Neural progenitor cell (in vitro differentiated cells): ENCODE data around the gene AMIGO2. TPM values are rescaled to one million over a fixed set of nuclear protein-coding genes. Genes with fewer than 3 reads are reported as not detected.

ENCODE experiments used
- DNase-seq: peaks from one replicate; pipeline ENCODE4 v3.0.0-alpha.2; 2016; ENCODE audit warnings: low spot score
- H2AFZ ChIP-seq: fragments of 200-600 bp; sonication (generic); replicated peaks from 2 replicates; pipeline ENCODE4 v1.6.1; 2016; ENCODE audit warnings: antibody characterized with exemption
- H3F3A ChIP-seq: fragments of 200-600 bp; sonication (generic); 2 replicates; pipeline ENCODE4 v1.6.1; 2016; ENCODE audit warnings: antibody characterized with exemption, low read depth
- H3K27ac ChIP-seq: fragments of 200-600 bp; sonication (generic); 2 replicates; pipeline ENCODE4 v1.5.1; 2016; ENCODE audit warnings: mild to moderate bottlenecking
- H3K27me3 ChIP-seq: fragments of 200-600 bp; sonication (generic); 2 replicates; pipeline ENCODE4 v1.6.1; 2016; ENCODE audit warnings: mild to moderate bottlenecking, moderate library complexity
- H3K36me3 ChIP-seq: fragments of 200-600 bp; sonication (generic); 2 replicates; pipeline ENCODE4 v1.5.1; 2016
- H3K4me1 ChIP-seq: fragments of 200-600 bp; sonication (generic); 2 replicates; pipeline ENCODE4 v1.6.1; 2016; ENCODE audit warnings: mixed run types
- H3K4me2 ChIP-seq: fragments of 200-600 bp; sonication (generic); 2 replicates; pipeline ENCODE4 v1.6.1; 2016
- H3K4me3 ChIP-seq: fragments of 200-600 bp; sonication (generic); 2 replicates; pipeline ENCODE4 v1.5.1; 2016
- H3K79me2 ChIP-seq: fragments of 200-600 bp; sonication (generic); 2 replicates; pipeline ENCODE4 v1.6.1; 2016; ENCODE audit warnings: low read depth
- H3K9ac ChIP-seq: fragments of 200-600 bp; sonication (generic); 2 replicates; pipeline ENCODE4 v1.6.1; 2016
- H3K9me3 ChIP-seq: fragments of 200-600 bp; sonication (generic); 2 replicates; pipeline ENCODE4 v1.5.1; 2016; ENCODE audit warnings: low read depth
- H4K20me1 ChIP-seq: fragments of 200-600 bp; sonication (generic); 2 replicates; pipeline ENCODE4 v1.6.1; 2016; ENCODE audit warnings: low read depth
- H3K27ac Mint-ChIP-seq: 3 replicates; pipeline ENCODE4 v1.8.0; 2021; ENCODE audit warnings: mixed read lengths
- H3K27me3 Mint-ChIP-seq: 2 replicates; pipeline ENCODE4 v1.8.0; 2022; ENCODE audit warnings: low read depth, mild to moderate bottlenecking, inconsistent platforms, moderate library complexity, mixed read lengths; ENCODE audit not compliant: insufficient read depth
- H3K36me3 Mint-ChIP-seq: 3 replicates; pipeline ENCODE4 v1.8.0; 2021; ENCODE audit warnings: mixed read lengths
- H3K4me1 Mint-ChIP-seq: 3 replicates; pipeline ENCODE4 v1.8.0; 2021; ENCODE audit warnings: mixed read lengths
- H3K4me3 Mint-ChIP-seq: 3 replicates; pipeline ENCODE4 v1.8.0; 2021; ENCODE audit warnings: mild to moderate bottlenecking, moderate library complexity, mixed read lengths
- H3K9me3 Mint-ChIP-seq: 3 replicates; pipeline ENCODE4 v1.8.0; 2020; ENCODE audit warnings: mixed read lengths
- CTCF ChIP-seq: fragments of 200-600 bp; sonication (generic); IDR thresholded peaks from 2 replicates; pipeline ENCODE4 v1.5.1; 2017; ENCODE audit warnings: antibody characterized with exemption, mild to moderate bottlenecking
- EZH2 ChIP-seq: fragments of 200-600 bp; sonication (generic); IDR thresholded peaks from 2 replicates; pipeline ENCODE4 v1.6.1; 2017; ENCODE audit warnings: antibody characterized with exemption, mild to moderate bottlenecking, moderate library complexity
- EZH2phosphoT487 ChIP-seq: fragments of 200-600 bp; sonication (generic); IDR thresholded peaks from 2 replicates; pipeline ENCODE4 v1.6.1; 2017; ENCODE audit warnings: antibody characterized with exemption
- total RNA-seq: library from RNA; depleted of rRNA; stranded (reverse); fragments of >200 nt; gene quantifications from 2 replicates; pipeline ENCODE4 v1.2.3, GENCODE V29; 2015; ENCODE audit warnings: low replicate concordance

Gene AMIGO2
- total RNA-seq, 1 donor from 2014 or later: 1.6 TPM

- Histone ChIP-seq H3K4me3 (no peak overlapping the region), H3K27ac (no peak overlapping the region), H3K9ac (no peak overlapping the region), H3K4me1 (peaks cover 9% of the 10 kb centered on the region), H2AFZ (no peak overlapping the region), H3K9me3 (no peaks in the 10 kb centered on the region), H3K27me3 (peaks cover 30% of the 10 kb centered on the region), H3K79me2 (no peaks in the 10 kb centered on the region), H4K20me1 (no peaks in the 10 kb centered on the region), H3K36me3 (no peaks in the 10 kb centered on the region), H3K4me2 (no peak overlapping the region), H3F3A (no peaks in the 10 kb centered on the region)
- no peak overlapping the region for H3K27ac Mint-ChIP-seq
- no peak overlapping the region for H3K4me3 Mint-ChIP-seq
- no peak for TF ChIP-seq EZH2
- no peak for TF ChIP-seq EZH2phosphoT487
- TF ChIP-seq CTCF: no peak
- DNase-seq: no peak
- H3K36me3 Mint-ChIP-seq: no peaks in the 10 kb centered on the region
- no peaks in the 10 kb centered on the region for H3K9me3 Mint-ChIP-seq
- H3K27me3 Mint-ChIP-seq: peaks cover 5% of the 10 kb centered on the region
- H3K4me1 Mint-ChIP-seq: peaks cover 6% of the 10 kb centered on the region
Observed at GRCh38 chr12:47074757-47075156, 5.0 kb downstream of the AMIGO2 start.

- peaks cover 2% of the 10 kb centered on the region for H3K27me3 Mint-ChIP-seq
- no peak for DNase-seq
- Histone ChIP-seq H3K79me2 (no peaks in the 10 kb centered on the region), H4K20me1 (no peaks in the 10 kb centered on the region), H3F3A (peaks cover 3% of the 10 kb centered on the region), H3K4me2 (no peak overlapping the region), H3K4me3 (no peak overlapping the region), H3K9me3 (no peaks in the 10 kb centered on the region), H2AFZ (no peak overlapping the region), H3K27me3 (peaks cover 23% of the 10 kb centered on the region), H3K27ac (no peak overlapping the region), H3K4me1 (peaks cover 7% of the 10 kb centered on the region), H3K9ac (no peak overlapping the region), H3K36me3 (no peaks in the 10 kb centered on the region)
- TF ChIP-seq EZH2phosphoT487: no peak
- no peak for TF ChIP-seq EZH2
- no peak for TF ChIP-seq CTCF
- no peaks in the 10 kb centered on the region for H3K36me3 Mint-ChIP-seq
- no peak overlapping the region for H3K27ac Mint-ChIP-seq
- no peaks in the 10 kb centered on the region for H3K9me3 Mint-ChIP-seq
- no peak overlapping the region for H3K4me3 Mint-ChIP-seq
- peaks cover 2% of the 10 kb centered on the region for H3K4me1 Mint-ChIP-seq
Observed at GRCh38 chr12:47073951-47074350, 5.8 kb downstream of the AMIGO2 start.

GRCh38 chr12:47071241-47071852 lies 8.4 kb downstream of the AMIGO2 start:
- Histone ChIP-seq H3K9me3 (no peaks in the 10 kb centered on the region), H3K9ac (no peak overlapping the region), H3K4me2 (no peak overlapping the region), H3K4me1 (peaks cover 15% of the 10 kb centered on the region), H3K27ac (no peak overlapping the region), H3K36me3 (no peaks in the 10 kb centered on the region), H3K79me2 (no peaks in the 10 kb centered on the region), H3K27me3 (no peaks in the 10 kb centered on the region), H3F3A (peaks cover 16% of the 10 kb centered on the region), H3K4me3 (no peak overlapping the region), H2AFZ (no peak overlapping the region), H4K20me1 (no peaks in the 10 kb centered on the region)
- no peaks in the 10 kb centered on the region for H3K9me3 Mint-ChIP-seq
- H3K27ac Mint-ChIP-seq: no peak overlapping the region
- peaks cover 19% of the 10 kb centered on the region for H3K4me1 Mint-ChIP-seq
- no peak overlapping the region for H3K4me3 Mint-ChIP-seq
- TF ChIP-seq EZH2phosphoT487: no peak
- TF ChIP-seq EZH2: no peak
- TF ChIP-seq CTCF: peak; percentile 68
- DNase-seq: peak; percentile 76
- no peaks in the 10 kb centered on the region for H3K27me3 Mint-ChIP-seq
- H3K36me3 Mint-ChIP-seq: no peaks in the 10 kb centered on the region
